K562 (cell line): ENCODE data around the gene FBP1. TPM values are rescaled to one million over a fixed set of nuclear protein-coding genes. Genes with fewer than 3 reads are reported as not detected.

Experiments used
- ATAC-seq: fragments of 200-7000 bp; cut with Tn5 transposase; 3 replicates; pipeline ENCODE4 v1.9.1; 2020; ENCODE audit warnings: moderate library complexity
- BruUV-seq: library from RNA; stranded (reverse); fragments of 400-500 nt; replicated peaks from 2 replicates; lab custom pipeline; 2021; lab: Mats Ljungman, UMichigan
- CTCF ChIA-PET: fragments of 300-600 bp; formaldehyde crosslinking; extraction: SDS; loops from one replicate; lab custom pipeline; 2021; ENCODE audit warnings: low intra/inter-chr PET ratio; lab: Yijun Ruan, JAX
- POLR2A ChIA-PET: fragments of 300-600, 350-650 bp; sonication (Branson Sonifier 250); formaldehyde crosslinking; extraction: SDS; loops from one replicate; lab custom pipeline; 2021; ENCODE audit warnings: antibody characterized with exemption, inconsistent platforms; lab: Yijun Ruan, JAX
- DNase-seq, 4 experiments: peaks; one replicate each; pipeline versions ENCODE4 v3.0.0 to v3.0.0-alpha.2; 2011 to 2018; ENCODE audit warnings: low spot score in 3 of 4, mixed read lengths in 3 of 4; ENCODE audit errors: extremely low read depth in 1 of 4
- FAIRE-seq: peaks from 2 replicates; lab custom pipeline; 2011; peaks lifted over from hg19 to GRCh38; lab: Jason Lieb, UNC
- H2AFZ ChIP-seq: 2 replicates; pipeline ENCODE4 v1.6.0; 2011; ENCODE audit warnings: low read depth, low read length, control low read depth, inconsistent platforms
- H3K27ac ChIP-seq: fragments of 200-600 bp; 3 replicates; pipeline ENCODE4 v1.8.0; 2011; ENCODE audit warnings: low read depth, mild to moderate bottlenecking, control low read depth, inconsistent platforms, low read length, moderate library complexity, mixed read lengths; ENCODE audit errors: extremely low read depth
- H3K27me3 ChIP-seq, 2 experiments: fragments of 300-600 bp in 1 of 2; 2 replicates in 1 of 2; 3 replicates in 1 of 2; pipeline versions ENCODE4 v1.6.0 to v1.8.0; 2011; ENCODE audit warnings: inconsistent platforms in 2 of 2, low read length in 2 of 2, mild to moderate bottlenecking in 1 of 2, mixed read lengths in 1 of 2, moderate library complexity in 1 of 2; ENCODE audit not compliant: control insufficient read depth in 2 of 2, insufficient read depth in 2 of 2
- H3K36me3 ChIP-seq: fragments of 300-600 bp; 3 replicates; pipeline ENCODE4 v1.8.0; 2011; ENCODE audit warnings: mild to moderate bottlenecking, low read length, inconsistent platforms; ENCODE audit not compliant: control insufficient read depth, insufficient read depth
- H3K4me1 ChIP-seq, 2 experiments: fragments of 200-600 bp in 1 of 2; replicated peaks in 1 of 2; 2 replicates in 1 of 2; 3 replicates in 1 of 2; pipeline versions ENCODE4 v1.5.1 to v1.8.0; 2011; ENCODE audit warnings: inconsistent platforms in 2 of 2, low read length in 2 of 2, mild to moderate bottlenecking in 1 of 2, mixed read lengths in 1 of 2, moderate library complexity in 1 of 2; ENCODE audit not compliant: control insufficient read depth in 2 of 2, insufficient read depth in 2 of 2
- H3K4me2 ChIP-seq: 2 replicates; pipeline ENCODE4 v1.6.1; 2011; ENCODE audit warnings: low read length, control low read depth, inconsistent platforms, mixed read lengths; ENCODE audit not compliant: insufficient read depth
- H3K4me3 ChIP-seq: fragments of 200-600 bp; sonication (generic), shearing (Covaris generic); 2 replicates; pipeline ENCODE4 v1.5.1; 2016; ENCODE audit warnings: control low read depth, inconsistent platforms
- H3K79me2 ChIP-seq: fragments of 200-600 bp; 3 replicates; pipeline ENCODE4 v1.8.0; 2011; ENCODE audit warnings: low read length, inconsistent platforms; ENCODE audit not compliant: control insufficient read depth, insufficient read depth
- H3K9ac ChIP-seq, 2 experiments: 2 replicates each; pipeline versions ENCODE4 v1.6.0 to v1.6.1; 2011; ENCODE audit warnings: low read depth in 2 of 2, low read length in 2 of 2, control low read depth in 1 of 2, inconsistent platforms in 1 of 2, mild to moderate bottlenecking in 1 of 2, mixed read lengths in 1 of 2; ENCODE audit not compliant: insufficient read depth in 1 of 2
- H3K9me1 ChIP-seq: one replicate; pipeline ENCODE4 v1.6.0; 2011; ENCODE audit warnings: inconsistent platforms, mild to moderate bottlenecking, low read length, moderate library complexity; ENCODE audit not compliant: control insufficient read depth, insufficient read depth
- H3K9me3 ChIP-seq: replicated peaks from 2 replicates; pipeline ENCODE4 v1.5.1; 2011; ENCODE audit warnings: low read depth, low read length, inconsistent platforms; ENCODE audit not compliant: control insufficient read depth, insufficient read depth
- H4K20me1 ChIP-seq: replicated peaks from 2 replicates; pipeline ENCODE4 v1.6.1; 2011; ENCODE audit warnings: low read length, inconsistent platforms, mixed read lengths; ENCODE audit not compliant: control insufficient read depth, insufficient read depth
- DACH1 ChIP-seq: fragments of 450-650 bp; IDR thresholded peaks from 2 replicates; pipeline ENCODE4 v1.6.1; 2018; ENCODE audit not compliant: partially characterized antibody
- DNMT1 ChIP-seq: fragments of 450-650 bp; IDR thresholded peaks from 2 replicates; pipeline ENCODE4 v1.6.1; 2016; ENCODE audit warnings: antibody characterized with exemption, mild to moderate bottlenecking
- HDAC1 ChIP-seq, 2 experiments: fragments of 450-650 bp; IDR thresholded peaks; 2 replicates each; pipeline ENCODE4 v1.6.1; 2016 to 2017; ENCODE audit warnings: inconsistent platforms in 1 of 2, mild to moderate bottlenecking in 1 of 2, moderate library complexity in 1 of 2
- NONO ChIP-seq, 2 experiments: fragments of 200-400 bp in 1 of 2; fragments of 450-650 bp in 1 of 2; formaldehyde crosslinking in 1 of 2; IDR thresholded peaks; 2 replicates each; pipeline ENCODE4 v1.6.1; 2017; ENCODE audit warnings: low read depth in 2 of 2, mild to moderate bottlenecking in 2 of 2, moderate library complexity in 2 of 2, low read length in 1 of 2
- SREBF1 ChIP-seq: fragments of 150-350 bp; IDR thresholded peaks from 2 replicates; pipeline ENCODE4 v1.6.1; 2014; ENCODE audit warnings: antibody characterized with exemption, low read depth, low read length, borderline replicate concordance
- TAL1 ChIP-seq: fragments of 450-650 bp; IDR thresholded peaks from 2 replicates; pipeline ENCODE4 v1.6.1; 2016; ENCODE audit warnings: mild to moderate bottlenecking
- TEAD1 ChIP-seq, 2 experiments: fragments of 450-650 bp in 1 of 2; sonication (generic) in 1 of 2; formaldehyde crosslinking; IDR thresholded peaks; 2 replicates each; pipeline versions ENCODE4 v1.4.0 to v1.8.0; 2020 to 2022; ENCODE audit warnings: mild to moderate bottlenecking in 2 of 2, missing genetic modification reagents in 1 of 2
- XRCC4 ChIP-seq: IDR thresholded peaks from one replicate; pipeline ENCODE4 v1.6.1; 2011; ENCODE audit not compliant: insufficient read depth, insufficient read length; ENCODE audit errors: extremely low read depth
- YY1 ChIP-seq, 3 experiments: IDR thresholded peaks; 2 replicates each; pipeline ENCODE4 v1.6.1; 2011; ENCODE audit warnings: low read length in 2 of 3, mild to moderate bottlenecking in 2 of 3, moderate library complexity in 2 of 3, borderline replicate concordance in 1 of 3, control low read depth in 1 of 3, low read depth in 1 of 3; ENCODE audit not compliant: insufficient read depth in 3 of 3, insufficient replicate concordance in 2 of 3, control insufficient read depth in 1 of 3, insufficient read length in 1 of 3; ENCODE audit errors: extremely low read depth in 1 of 3
- ZSCAN29 ChIP-seq: fragments of 450-650 bp; IDR thresholded peaks from 2 replicates; pipeline ENCODE4 v1.6.1; 2017
- WGBS: fragments of 100-300 bp; shearing (Covaris generic); methylation state at CpG from one replicate; pipeline ENCODE4 v1.1.6; 2016; ENCODE audit warnings: low coverage, mixed read lengths; ENCODE audit not compliant: insufficient coverage; ENCODE audit errors: missing lambda C conversion rate; 5-methylcytosine and 5-hydroxymethylcytosine counted together
- in situ Hi-C: fragments of 300-500 bp; cut with MboI; formaldehyde crosslinking; loops from 4 replicates; pipeline ENCODE4 v1.15.0; 2018; ENCODE audit warnings: inconsistent platforms, mixed read lengths
- intact Hi-C: fragments of 100-400 bp; cut with micrococcal nuclease; formaldehyde crosslinking; loops from 2 replicates; pipeline ENCODE4 v1.14.2; 2022
- polyA plus RNA-seq, 8 experiments: library from polyadenylated mRNA; depleted of rRNA in 4 of 8; stranded (reverse) in 5 of 8; unstranded in 3 of 8; fragments of >200 nt; fragmentation: Nextera tagmentation in 2 of 8; fragmentation: Illumina TruSeq in 1 of 8; extraction: Ambion mirVana in 2 of 8; extraction: Trizol in 1 of 8; gene quantifications; 2 replicates each; pipeline versions ENCODE4 v1.2.1 to v1.2.3, GENCODE V29; 2011 to 2014; ENCODE audit warnings: inconsistent platforms in 1 of 8, missing spikeins in 1 of 8
- total RNA-seq, 7 experiments: library from RNA; depleted of rRNA in 6 of 7; stranded (reverse); fragments of >200 nt in 6 of 7; fragmentation: Illumina TruSeq in 2 of 7; extraction: Trizol in 2 of 7; gene quantifications; 2 replicates each; pipeline versions ENCODE4 v1.2.1 to v1.2.3, GENCODE V29; 2011 to 2021; ENCODE audit warnings: low replicate concordance in 1 of 7

Gene FBP1
- total and polyA plus RNA-seq, 9 of the 15 experiments (the other 6 are each of a cell fraction or from before 2014, with no cell fraction given) = 0.24 TPM; not detected in 8

GRCh38 chr9:94577036-94577435, 62.3 kb downstream of the FBP1 start:
- Histone ChIP-seq H3K9me1 (no peaks in the 10 kb centered on the region), H3K79me2 (no peaks in the 10 kb centered on the region), H3K36me3 (no peaks in the 10 kb centered on the region), H3K4me1 (no peaks in the 10 kb centered on the region), H4K20me1 (no peaks in the 10 kb centered on the region), H3K27me3 (peaks cover 5 to 9% of the 10 kb centered on the region in 2 experiments; a peak in 4 of 5 replicates), H3K27ac (no peak overlapping the region), H3K4me3 (no peak overlapping the region), H3K9ac (no peak overlapping the region), H3K4me2 (no peak overlapping the region), H3K9me3 (no peaks in the 10 kb centered on the region), H2AFZ (no peak overlapping the region)
- ATAC-seq (no peak), FAIRE-seq (no peak), DNase-seq (no peak)
- intact Hi-C loops = no loop called here
- in situ Hi-C loops = no loop called here
- ChIA-PET POLR2A (no interaction called here), CTCF (no interaction called here)
- 0% methylated on average over 1 of the region's 1 CpG for WGBS
- no TSS peak for BruUV-seq
- TF ChIP-seq TAL1 (no peak), SREBF1 (no peak), DACH1 (no peak), NONO (IDR thresholded peaks at IDR 0.05; ENCODE audit: low read depth in 2 of 2, low read length in 1 of 2) (no peak), HDAC1 (IDR thresholded peaks at IDR 0.05) (no peak), TEAD1 (CRISPR knock-in tag; IDR thresholded peaks at IDR 0.05) (no peak), DNMT1 (no peak), YY1 (IDR thresholded peaks at IDR 0.05; ENCODE audit: borderline replicate concordance in 1 of 3, control insufficient read depth in 1 of 3, extremely low read depth in 1 of 3, insufficient read depth in 3 of 3, insufficient read length in 1 of 3, insufficient replicate concordance in 2 of 3, low read depth in 1 of 3, low read length in 2 of 3) (no peak), XRCC4 (no peak), ZSCAN29 (no peak)
